H9 (cell line): ENCODE results near the gene KBTBD2. TPM values are rescaled to one million over a fixed set of nuclear protein-coding genes. Genes with fewer than 3 reads are reported as not detected.

Source experiments
- DNase-seq: peaks from one replicate; pipeline ENCODE4 v3.0.0-alpha.2; 2017
- H2AFZ ChIP-seq: one replicate; pipeline ENCODE4 v1.6.1; 2013; ENCODE audit warnings: mild to moderate bottlenecking, low read length, control low read depth, moderate library complexity
- H2AK5ac ChIP-seq: 2 replicates; pipeline ENCODE4 v1.6.1; 2013; ENCODE audit warnings: low read length, control low read depth, mixed read lengths; ENCODE audit not compliant: insufficient read length
- H2BK120ac ChIP-seq: one replicate; pipeline ENCODE4 v1.6.1; 2013; ENCODE audit warnings: low read depth, mild to moderate bottlenecking, low read length, control low read depth, inconsistent platforms; ENCODE audit not compliant: poor library complexity, severe bottlenecking
- H2BK12ac ChIP-seq: 2 replicates; pipeline ENCODE4 v1.6.1; 2013; ENCODE audit warnings: low read length, control low read depth, mixed read lengths, low read depth; ENCODE audit not compliant: insufficient read length
- H2BK15ac ChIP-seq: 2 replicates; pipeline ENCODE4 v1.6.1; 2013; ENCODE audit warnings: low read depth, low read length, control low read depth
- H2BK20ac ChIP-seq: one replicate; pipeline ENCODE4 v1.6.1; 2013; ENCODE audit warnings: low read depth, mild to moderate bottlenecking, low read length, control low read depth, inconsistent platforms; ENCODE audit not compliant: poor library complexity, severe bottlenecking
- H2BK5ac ChIP-seq: 2 replicates; pipeline ENCODE4 v1.6.1; 2013; ENCODE audit warnings: low read length, control low read depth, mixed read lengths; ENCODE audit not compliant: insufficient read length
- H3K14ac ChIP-seq: 2 replicates; pipeline ENCODE4 v1.6.1; 2013; ENCODE audit warnings: low read length, control low read depth; ENCODE audit not compliant: insufficient read depth
- H3K18ac ChIP-seq: 2 replicates; pipeline ENCODE4 v1.6.1; 2013; ENCODE audit warnings: low read depth, mild to moderate bottlenecking, mixed read lengths, low read length, control low read depth; ENCODE audit not compliant: insufficient read length
- H3K23ac ChIP-seq: 2 replicates; pipeline ENCODE4 v1.6.1; 2013; ENCODE audit warnings: low read length, control low read depth, mixed read lengths, low read depth; ENCODE audit not compliant: insufficient read length
- H3K23me2 ChIP-seq: 2 replicates; pipeline ENCODE4 v1.6.1; 2013; ENCODE audit warnings: low read depth, mild to moderate bottlenecking, mixed read lengths, low read length, control low read depth; ENCODE audit not compliant: insufficient read length, poor library complexity, severe bottlenecking
- H3K27ac ChIP-seq: 2 replicates; pipeline ENCODE4 v1.5.1; 2013; ENCODE audit warnings: low read length, control low read depth, mixed read lengths, low read depth; ENCODE audit not compliant: insufficient read length
- H3K27me3 ChIP-seq: 2 replicates; pipeline ENCODE4 v1.6.1; 2013; ENCODE audit warnings: low read length, control low read depth, inconsistent platforms; ENCODE audit not compliant: insufficient read depth
- H3K4ac ChIP-seq: 2 replicates; pipeline ENCODE4 v1.6.1; 2013; ENCODE audit warnings: low read depth, mild to moderate bottlenecking, control low read depth, inconsistent platforms, low read length, moderate library complexity
- H3K4me1 ChIP-seq: 2 replicates; pipeline ENCODE4 v1.6.1; 2013; ENCODE audit warnings: low read length, control low read depth, inconsistent platforms; ENCODE audit not compliant: insufficient read depth
- H3K4me2 ChIP-seq: 2 replicates; pipeline ENCODE4 v1.6.1; 2013; ENCODE audit warnings: low read length, control low read depth, mixed read lengths; ENCODE audit not compliant: insufficient read length, insufficient read depth
- H3K56ac ChIP-seq: 2 replicates; pipeline ENCODE4 v1.6.1; 2013; ENCODE audit warnings: low read depth, mild to moderate bottlenecking, mixed read lengths, low read length, control low read depth; ENCODE audit not compliant: insufficient read length
- H3K79me1 ChIP-seq: 2 replicates; pipeline ENCODE4 v1.6.1; 2013; ENCODE audit warnings: low read depth, mild to moderate bottlenecking, moderate library complexity, low read length, control low read depth, inconsistent platforms; ENCODE audit not compliant: insufficient read depth, poor library complexity, severe bottlenecking
- H3K79me2 ChIP-seq: 2 replicates; pipeline ENCODE4 v1.6.1; 2013; ENCODE audit warnings: low read length, control low read depth, inconsistent platforms; ENCODE audit not compliant: insufficient read depth
- H3K9ac ChIP-seq: 2 replicates; pipeline ENCODE4 v1.6.1; 2013; ENCODE audit warnings: low read length, control low read depth, mixed read lengths; ENCODE audit not compliant: insufficient read length; ENCODE audit errors: extremely low read depth
- H3K9me3 ChIP-seq: one replicate; pipeline ENCODE4 v1.6.1; 2013; ENCODE audit warnings: low read depth, low read length, inconsistent platforms; ENCODE audit not compliant: control insufficient read depth
- H3T11ph ChIP-seq: one replicate; pipeline ENCODE4 v1.6.1; 2013; ENCODE audit warnings: mild to moderate bottlenecking, low read length, control low read depth, inconsistent platforms
- H4K20me1 ChIP-seq: one replicate; pipeline ENCODE4 v1.6.1; 2013; ENCODE audit not compliant: control insufficient read depth, insufficient read length, insufficient read depth
- H4K5ac ChIP-seq: 2 replicates; pipeline ENCODE4 v1.6.1; 2013; ENCODE audit warnings: low read depth, mild to moderate bottlenecking, mixed read lengths, low read length, control low read depth; ENCODE audit not compliant: insufficient read length
- H4K8ac ChIP-seq: replicated peaks from 2 replicates; pipeline ENCODE4 v1.6.1; 2013; ENCODE audit warnings: low read length, control low read depth, mixed read lengths, low read depth; ENCODE audit not compliant: insufficient read length
- H4K91ac ChIP-seq: 2 replicates; pipeline ENCODE4 v1.6.1; 2013; ENCODE audit warnings: low read depth, mild to moderate bottlenecking, moderate library complexity, mixed read lengths, low read length, control low read depth; ENCODE audit not compliant: insufficient read length
- H3K27ac Mint-ChIP-seq, 3 experiments: 2 replicates in 2 of 3; 3 replicates in 1 of 3; pipeline ENCODE4 v1.8.0; 2020 to 2021; ENCODE audit warnings: mixed read lengths in 3 of 3, mild to moderate bottlenecking in 1 of 3, moderate library complexity in 1 of 3
- H3K27me3 Mint-ChIP-seq: 2 replicates; pipeline ENCODE4 v1.8.0; 2021; ENCODE audit warnings: low read depth, mild to moderate bottlenecking, moderate library complexity, mixed read lengths
- H3K36me3 Mint-ChIP-seq, 3 experiments: 2 replicates in 2 of 3; 3 replicates in 1 of 3; pipeline ENCODE4 v1.8.0; 2020 to 2021; ENCODE audit warnings: low read depth in 3 of 3, mixed read lengths in 3 of 3; ENCODE audit not compliant: insufficient read depth in 1 of 3
- H3K4me1 Mint-ChIP-seq, 2 experiments: 2 replicates each; pipeline ENCODE4 v1.8.0; 2020; ENCODE audit warnings: mixed read lengths in 2 of 2
- H3K4me3 Mint-ChIP-seq, 2 experiments: 2 replicates in 1 of 2; 3 replicates in 1 of 2; pipeline ENCODE4 v1.8.0; 2020 to 2021; ENCODE audit warnings: mild to moderate bottlenecking in 2 of 2, mixed read lengths in 2 of 2, moderate library complexity in 1 of 2
- H3K9me3 Mint-ChIP-seq, 2 experiments: 2 replicates in 1 of 2; 3 replicates in 1 of 2; pipeline ENCODE4 v1.8.0; 2020; ENCODE audit warnings: mild to moderate bottlenecking in 2 of 2, mixed read lengths in 2 of 2, moderate library complexity in 1 of 2
- CTCF ChIP-seq: fragments of 200-600 bp; sonication (generic); conservative IDR thresholded peaks from 3 replicates; pipeline ENCODE4 v1.8.0; 2021; ENCODE audit warnings: antibody characterized with exemption, mild to moderate bottlenecking
- WGBS: extraction: QIAGEN DNeasy Blood & Tissue Kit; methylation state at CpG from one replicate; pipeline ENCODE4 v1.1.7; 2013; ENCODE audit warnings: missing lambda C conversion rate, low lambda C conversion rate, mixed read lengths; ENCODE audit not compliant: insufficient read length; ENCODE audit errors: extremely low coverage; 5-methylcytosine and 5-hydroxymethylcytosine counted together
- total RNA-seq: library from RNA; stranded (reverse); gene quantifications from 2 replicates; pipeline ENCODE4 v1.2.1, GENCODE V29; 2021

The KBTBD2 gene
- total RNA-seq, 1 experiment from 2014 or later, result 34.2 TPM

- Histone ChIP-seq H3K4me1 (no peaks in the 10 kb centered on the region), H2BK5ac (no peak overlapping the region), H2AFZ (no peak overlapping the region), H3K56ac (no peak overlapping the region), H3K23ac (no peak overlapping the region), H3K14ac (no peak overlapping the region), H3K27me3 (peaks cover 48% of the 10 kb centered on the region), H2AK5ac (no peak overlapping the region), H4K91ac (no peak overlapping the region), H3K9me3 (no peaks in the 10 kb centered on the region), H2BK12ac (no peak overlapping the region), H3K4ac (no peak overlapping the region), H2BK120ac (no peak overlapping the region), H3T11ph (no peak overlapping the region), H2BK15ac (no peak overlapping the region), H3K79me1 (no peaks in the 10 kb centered on the region), H4K20me1 (no peaks in the 10 kb centered on the region), H4K5ac (no peak overlapping the region), H3K4me2 (no peak overlapping the region), H2BK20ac (no peak overlapping the region), H3K23me2 (no peaks in the 10 kb centered on the region), H3K79me2 (no peaks in the 10 kb centered on the region), H3K18ac (no peak overlapping the region), H4K8ac (no peak overlapping the region), H3K27ac (no peak overlapping the region), H3K9ac (no peak overlapping the region)
- no peaks in the 10 kb centered on the region for H3K4me1 Mint-ChIP-seq
- H3K36me3 Mint-ChIP-seq, result no peaks in the 10 kb centered on the region; a peak in 1 of 7 replicates
- no CpG with 5 or more reads among the region's 1 CpG for WGBS
- H3K27me3 Mint-ChIP-seq, result peaks cover 100% of the 10 kb centered on the region
- no peak overlapping the region for H3K27ac Mint-ChIP-seq
- DNase-seq, result no peak
- no peak overlapping the region for H3K4me3 Mint-ChIP-seq
- peaks cover 0 to 2% of the 10 kb centered on the region in 2 experiments; a peak in 1 of 5 replicates for H3K9me3 Mint-ChIP-seq
- TF ChIP-seq CTCF, result no peak
These were observed 44.0 kb upstream of the KBTBD2 start for GRCh38 chr7:32935558-32935957.
